PC-9 (cell line): ENCODE measurements around the gene ADGRD1. TPM values are rescaled to one million over a fixed set of nuclear protein-coding genes. Genes with fewer than 3 reads are reported as not detected.

Experiments
- BruUV-seq: library from RNA; stranded (reverse); fragments of 400-500 nt; replicated peaks from 2 replicates; lab custom pipeline; 2021; lab: Mats Ljungman, UMichigan
- CTCF ChIA-PET: fragments of 300-600 bp; sonication (Branson Sonifier 250); formaldehyde crosslinking; loops from one replicate; lab custom pipeline; 2022; ENCODE audit warnings: antibody characterized with exemption; lab: Charles Lee
- POLR2A ChIA-PET: fragments of 300-600 bp; sonication (Branson Sonifier 250); formaldehyde crosslinking; loops from one replicate; lab custom pipeline; 2022; ENCODE audit warnings: antibody characterized with exemption; ENCODE audit not compliant: unreplicated experiment; lab: Charles Lee
- DNase-seq, 2 experiments: peaks; one replicate each; pipeline versions ENCODE4 v3.0.0 to v3.0.0-alpha.2; 2015 to 2022; ENCODE audit warnings: mixed read lengths in 1 of 2
- H2AFZ ChIP-seq: fragments of 200-600 bp; sonication (generic); 2 replicates; pipeline ENCODE4 v1.8.1; 2017; ENCODE audit warnings: antibody characterized with exemption
- H3F3A ChIP-seq: fragments of 200-600 bp; sonication (generic); 2 replicates; pipeline ENCODE4 v1.8.1; 2017; ENCODE audit warnings: antibody characterized with exemption, mild to moderate bottlenecking, low read depth; ENCODE audit not compliant: insufficient read depth
- H3K27ac ChIP-seq: fragments of 200-600 bp; sonication (generic); 2 replicates; pipeline ENCODE4 v1.6.1; 2016; ENCODE audit warnings: mixed run types
- H3K27me3 ChIP-seq: fragments of 200-600 bp; sonication (generic); 2 replicates; pipeline ENCODE4 v1.6.1; 2016; ENCODE audit warnings: low read depth, mixed run types; ENCODE audit not compliant: insufficient read depth
- H3K36me3 ChIP-seq: fragments of 200-600 bp; sonication (generic); 2 replicates; pipeline ENCODE4 v1.6.1; 2016; ENCODE audit warnings: low read depth, mixed run types
- H3K4me1 ChIP-seq: fragments of 200-600 bp; sonication (generic); replicated peaks from 2 replicates; pipeline ENCODE4 v1.6.1; 2016; ENCODE audit warnings: mixed run types; ENCODE audit not compliant: insufficient read depth
- H3K4me2 ChIP-seq: fragments of 200-600 bp; sonication (generic); 2 replicates; pipeline ENCODE4 v1.6.1; 2017; ENCODE audit warnings: mixed run types
- H3K4me3 ChIP-seq: fragments of 200-600 bp; sonication (generic); 2 replicates; pipeline ENCODE4 v1.6.1; 2016; ENCODE audit warnings: mixed run types
- H3K79me2 ChIP-seq: fragments of 200-600 bp; sonication (generic); 2 replicates; pipeline ENCODE4 v1.6.1; 2017; ENCODE audit warnings: low read depth, mixed run types
- H3K9me2 ChIP-seq: fragments of 200-600 bp; sonication (generic); 2 replicates; pipeline ENCODE4 v1.8.1; 2017; ENCODE audit warnings: mild to moderate bottlenecking; ENCODE audit not compliant: insufficient read depth
- H3K9me3 ChIP-seq: fragments of 200-600 bp; sonication (generic); 2 replicates; pipeline ENCODE4 v1.8.1; 2016; ENCODE audit warnings: low read depth; ENCODE audit not compliant: insufficient read depth
- H4K20me1 ChIP-seq: fragments of 200-600 bp; sonication (generic); 2 replicates; pipeline ENCODE4 v1.8.1; 2017; ENCODE audit not compliant: insufficient read depth
- CTCF ChIP-seq: fragments of 200-600 bp; sonication (generic); conservative IDR thresholded peaks from 2 replicates; pipeline ENCODE4 v1.6.1; 2017; ENCODE audit warnings: mixed run types, antibody characterized with exemption, mild to moderate bottlenecking, moderate library complexity
- EZH2 ChIP-seq: fragments of 200-600 bp; sonication (generic); IDR thresholded peaks from 2 replicates; pipeline ENCODE4 v1.8.0; 2017; ENCODE audit warnings: antibody characterized with exemption, low read depth
- intact Hi-C: fragments of 100-400 bp; cut with micrococcal nuclease; formaldehyde crosslinking; loops from one replicate; pipeline ENCODE4 v1.10.0; 2022; ENCODE audit not compliant: unreplicated experiment
- total RNA-seq: library from RNA; stranded (reverse); gene quantifications from 2 replicates; pipeline ENCODE4 v1.2.3, GENCODE V29; 2021

The ADGRD1 gene
- total RNA-seq, 1 experiment from 2014 or later, result not detected

GRCh38 chr12:131123817-131124216 lies 170.1 kb downstream of the ADGRD1 start:
- BruUV-seq, result no TSS peak
- no peaks in the 10 kb centered on the region for H3K4me1 ChIP-seq
- no peaks in the 10 kb centered on the region for H3K9me3 ChIP-seq
- no peaks in the 10 kb centered on the region for H3K79me2 ChIP-seq
- H3K27me3 ChIP-seq, result peaks cover 64% of the 10 kb centered on the region
- H3K4me2 ChIP-seq, result no peak overlapping the region
- no peak for DNase-seq
- no peak overlapping the region for H3K27ac ChIP-seq
- no peak overlapping the region for H3K4me3 ChIP-seq
- H3F3A ChIP-seq, result no peaks in the 10 kb centered on the region
- no peak overlapping the region for H2AFZ ChIP-seq
- ChIA-PET CTCF (no interaction called here), POLR2A (no interaction called here)
- intact Hi-C loops, result no loop called here
- H3K9me2 ChIP-seq, result no peaks in the 10 kb centered on the region
- no peak for TF ChIP-seq CTCF
- no peak for TF ChIP-seq EZH2
- no peaks in the 10 kb centered on the region for H4K20me1 ChIP-seq
- no peaks in the 10 kb centered on the region for H3K36me3 ChIP-seq

- Histone ChIP-seq H3F3A (no peaks in the 10 kb centered on the region), H3K4me2 (no peak overlapping the region), H3K36me3 (no peaks in the 10 kb centered on the region), H2AFZ (no peak overlapping the region), H3K9me3 (no peaks in the 10 kb centered on the region), H3K27me3 (peaks cover 64% of the 10 kb centered on the region), H4K20me1 (no peaks in the 10 kb centered on the region), H3K27ac (no peak overlapping the region), H3K4me1 (no peaks in the 10 kb centered on the region), H3K4me3 (no peak overlapping the region), H3K9me2 (no peaks in the 10 kb centered on the region), H3K79me2 (no peaks in the 10 kb centered on the region)
- intact Hi-C loops, result no loop called here
- ChIA-PET CTCF (no interaction called here), POLR2A (no interaction called here)
- no peak for DNase-seq
- TF ChIP-seq CTCF (no peak), EZH2 (no peak)
- BruUV-seq, result no TSS peak
Measured at GRCh38 chr12:131124487-131125280, 171.0 kb downstream of the ADGRD1 start.

GRCh38 chr12:131126662-131127173 lies 173.0 kb downstream of the ADGRD1 start:
- Histone ChIP-seq H3K79me2 (no peaks in the 10 kb centered on the region), H3K9me3 (no peaks in the 10 kb centered on the region), H3K4me2 (no peak overlapping the region), H3K9me2 (no peaks in the 10 kb centered on the region), H3K4me1 (no peaks in the 10 kb centered on the region), H2AFZ (no peak overlapping the region), H4K20me1 (no peaks in the 10 kb centered on the region), H3K27me3 (peaks cover 74% of the 10 kb centered on the region), H3K27ac (no peak overlapping the region), H3K36me3 (no peaks in the 10 kb centered on the region), H3F3A (no peaks in the 10 kb centered on the region), H3K4me3 (no peak overlapping the region)
- intact Hi-C loops, result no loop called here
- CTCF ChIA-PET, result no interaction called here
- DNase-seq, result no peak
- TF ChIP-seq CTCF, result no peak
- TF ChIP-seq EZH2, result no peak
- POLR2A ChIA-PET, result no interaction called here
- BruUV-seq, result no TSS peak
